NCI-H69 (cell line): ENCODE measurements around the gene THAP8.
A peak's percentile ranks its signal among the peaks of the same experiment; 100 is the strongest.

Experiments used
- DNase-seq: peaks from one replicate; lab custom pipeline; 2025; lab: John Stamatoyannopoulos, UW

THAP8 gene, protein sequence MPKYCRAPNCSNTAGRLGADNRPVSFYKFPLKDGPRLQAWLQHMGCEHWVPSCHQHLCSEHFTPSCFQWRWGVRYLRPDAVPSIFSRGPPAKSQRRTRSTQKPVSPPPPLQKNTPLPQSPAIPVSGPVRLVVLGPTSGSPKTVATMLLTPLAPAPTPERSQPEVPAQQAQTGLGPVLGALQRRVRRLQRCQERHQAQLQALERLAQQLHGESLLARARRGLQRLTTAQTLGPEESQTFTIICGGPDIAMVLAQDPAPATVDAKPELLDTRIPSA

DNA sequence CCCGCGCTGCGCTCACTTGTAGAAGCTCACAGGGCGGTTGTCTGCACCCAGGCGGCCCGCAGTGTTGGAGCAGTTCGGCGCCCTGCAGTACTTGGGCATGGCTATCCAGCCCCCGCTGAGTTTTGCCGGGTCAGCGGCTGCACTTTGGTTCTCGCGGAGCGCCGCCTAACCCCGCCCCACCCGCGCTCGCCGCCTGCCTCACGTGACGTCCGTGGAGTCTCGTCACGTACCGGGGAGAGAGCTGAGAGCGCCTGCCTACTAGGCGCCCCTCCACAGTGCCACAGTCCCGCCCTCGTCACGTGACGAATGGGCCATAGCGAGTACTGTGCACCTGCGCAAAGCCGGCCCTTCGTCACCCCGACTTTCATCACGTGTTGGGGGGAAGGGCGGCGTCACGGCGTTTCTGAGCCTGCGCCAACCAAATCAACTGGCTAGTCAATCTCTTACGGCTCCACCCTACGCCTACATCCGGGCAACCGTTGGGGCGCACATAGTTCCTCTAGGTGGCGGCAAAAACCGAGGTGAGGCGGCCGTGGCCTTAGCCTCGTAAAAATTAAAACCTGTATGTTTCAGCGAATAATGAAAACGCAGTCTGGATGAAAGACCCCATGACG lies at the start of gene THAP8:
Gene THAP8, minus strand, starts transcription at position 167 of the 614 bp plus-strand sequence. Its CDS starts 68 bp downstream, at position 99.
- peak; percentile 100 for DNase-seq

DNA sequence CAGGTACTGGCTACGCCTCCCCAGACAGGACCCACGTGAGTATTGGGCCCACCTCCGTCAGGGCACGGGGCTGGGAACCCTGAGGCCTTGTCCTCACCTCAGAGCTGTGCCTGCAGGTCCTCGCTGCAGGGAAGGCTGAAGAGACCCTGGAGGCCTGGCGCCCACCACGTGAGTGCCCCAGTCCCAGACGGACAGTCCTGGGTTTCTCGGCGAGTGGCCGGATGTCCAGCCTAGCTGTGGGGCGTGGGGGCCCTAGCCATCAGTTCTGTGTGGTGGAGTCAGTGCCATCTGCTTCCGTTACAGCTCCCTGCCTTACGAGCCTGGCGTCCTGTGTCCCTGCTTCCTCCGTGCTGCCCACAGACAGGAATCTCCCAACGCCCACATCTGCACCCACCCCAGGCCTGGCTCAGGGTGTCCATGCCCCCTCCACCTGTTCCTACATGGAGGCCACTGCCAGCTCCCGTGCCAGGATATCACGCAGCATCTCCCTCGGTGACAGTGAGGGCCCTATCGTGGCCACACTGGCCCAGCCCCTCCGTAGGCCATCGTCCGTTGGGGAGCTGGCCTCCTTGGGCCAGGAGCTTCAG lies 49.0 kb upstream of the THAP8 start:
- DNase-seq, result no peak

DNA sequence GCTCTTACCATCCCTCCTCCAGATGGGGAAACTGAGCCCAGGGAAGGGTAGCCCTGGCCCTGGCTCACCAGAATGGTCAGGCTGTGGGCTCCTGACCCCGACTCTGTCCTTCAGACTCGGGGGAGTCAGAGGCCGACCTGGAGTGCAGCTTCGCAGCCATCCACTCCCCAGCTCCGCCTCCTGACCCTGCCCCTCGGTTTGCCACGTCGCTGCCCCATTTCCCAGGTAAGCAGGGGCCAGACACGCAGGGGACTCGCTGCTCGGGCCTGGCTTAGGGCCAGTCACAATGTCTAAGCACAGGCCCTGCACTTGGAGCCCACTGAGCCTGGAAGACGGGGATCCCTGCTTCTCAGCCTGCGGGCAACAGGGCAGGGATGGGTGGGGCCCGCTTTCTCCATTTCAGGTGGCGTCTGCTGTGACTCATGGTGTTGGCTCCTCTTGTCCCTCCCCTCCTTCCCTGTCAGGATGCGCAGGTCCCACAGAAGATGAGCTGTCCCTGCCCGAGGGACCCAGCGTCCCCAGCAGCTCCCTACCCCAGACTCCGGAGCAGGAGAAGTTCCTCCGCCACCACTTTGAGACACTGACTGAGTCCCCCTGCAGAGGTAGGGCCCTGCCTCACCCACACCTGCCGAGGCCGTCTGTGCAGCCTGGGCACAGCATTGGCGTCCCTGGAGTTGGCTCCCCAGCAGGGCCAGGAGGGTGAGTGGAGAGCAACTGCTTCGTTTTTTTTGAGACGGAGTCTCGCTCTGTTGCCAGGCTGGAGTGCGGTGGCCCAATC lies 47.7 kb upstream of the THAP8 start:
- DNase-seq, result no peak

DNA sequence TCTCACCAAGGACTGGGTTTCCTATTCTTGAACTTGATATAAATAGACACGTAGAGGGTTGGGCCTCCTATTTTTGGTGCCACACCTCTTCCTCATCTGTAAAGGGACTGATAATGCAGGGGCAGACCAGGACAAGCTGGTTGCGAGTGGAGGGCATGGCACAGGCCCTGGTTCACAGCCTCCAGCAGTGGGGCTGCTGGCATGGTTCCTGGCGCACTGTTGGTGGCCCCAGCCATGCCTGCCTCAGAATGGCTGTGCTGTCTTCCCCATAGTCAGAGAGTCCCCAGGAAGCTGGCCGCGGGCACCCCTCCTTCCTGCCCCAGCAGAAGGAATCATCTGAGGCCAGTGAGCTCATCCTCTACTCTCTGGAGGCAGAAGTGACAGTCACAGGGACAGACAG lies 46.4 kb upstream of the THAP8 start:
- DNase-seq, result no peak

DNA sequence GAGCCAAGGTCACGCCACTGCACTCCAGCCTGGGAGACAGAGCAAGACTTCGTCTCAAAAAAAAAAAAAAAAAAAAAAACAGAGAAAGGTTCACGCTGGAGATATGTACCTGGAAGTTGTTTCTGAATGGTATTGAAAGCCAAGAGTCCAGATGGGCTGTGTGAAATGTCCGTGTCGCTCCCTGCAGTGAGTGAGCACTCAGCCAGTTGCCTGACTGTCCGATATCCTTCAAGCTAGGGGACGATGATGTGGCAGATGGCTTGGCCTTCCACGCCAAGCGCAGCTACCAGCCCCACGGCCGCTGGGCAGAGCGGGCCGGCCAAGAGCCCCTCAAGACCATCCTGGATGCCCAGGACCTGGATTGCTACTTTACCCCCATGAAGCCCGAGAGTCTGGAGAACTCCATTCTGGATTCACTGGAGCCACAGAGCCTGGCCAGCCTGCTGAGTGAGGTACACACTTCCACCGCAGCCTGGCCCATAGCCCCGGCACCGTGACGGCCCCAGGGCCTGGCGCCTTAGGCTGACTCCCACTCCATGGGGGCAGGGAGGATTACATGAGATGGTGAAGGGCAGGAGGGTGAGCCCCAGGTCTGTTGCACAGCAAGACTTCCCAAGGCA lies 45.2 kb upstream of the THAP8 start:
- DNase-seq, result no peak

DNA sequence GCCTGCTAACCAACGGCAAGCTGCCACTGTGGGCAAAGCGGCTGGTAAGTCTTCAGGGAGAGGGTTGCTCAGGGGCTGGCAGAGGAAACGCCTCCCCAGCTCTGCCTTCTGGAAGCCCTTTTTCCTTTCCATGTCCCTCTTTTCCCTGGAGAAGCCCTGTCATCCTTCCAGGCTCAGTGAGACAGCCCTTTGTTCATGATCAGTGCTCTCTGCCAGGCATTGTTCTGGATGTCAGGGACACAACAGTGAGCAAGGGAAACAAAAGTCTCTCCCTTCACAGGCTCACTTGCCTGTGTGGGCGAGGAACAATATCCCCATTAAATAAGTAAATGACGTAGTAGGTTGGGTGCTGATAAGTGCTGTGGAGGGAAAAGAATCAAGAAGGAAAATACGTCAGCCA lies 43.0 kb upstream of the THAP8 start:
- no peak for DNase-seq

DNA sequence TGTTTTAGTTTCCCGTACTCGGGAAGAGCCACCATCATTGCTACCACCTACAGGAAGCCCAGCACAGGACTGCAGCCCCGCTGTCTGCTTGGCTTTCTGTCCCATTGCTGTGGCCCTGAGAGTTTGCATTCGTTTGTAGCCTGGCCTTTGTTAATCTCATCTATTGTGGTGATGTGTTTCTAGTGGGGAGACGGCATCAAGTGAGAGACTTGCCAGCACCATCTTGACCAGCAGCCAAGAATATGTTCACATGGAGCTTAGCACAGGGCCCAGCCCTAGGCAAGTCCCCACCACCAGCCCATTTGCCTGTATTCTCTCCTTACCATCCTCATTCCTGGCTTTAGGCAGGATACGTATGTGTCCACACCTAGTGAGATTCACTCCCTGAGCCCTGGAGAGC lies 39.6 kb upstream of the THAP8 start:
- no peak for DNase-seq

DNA sequence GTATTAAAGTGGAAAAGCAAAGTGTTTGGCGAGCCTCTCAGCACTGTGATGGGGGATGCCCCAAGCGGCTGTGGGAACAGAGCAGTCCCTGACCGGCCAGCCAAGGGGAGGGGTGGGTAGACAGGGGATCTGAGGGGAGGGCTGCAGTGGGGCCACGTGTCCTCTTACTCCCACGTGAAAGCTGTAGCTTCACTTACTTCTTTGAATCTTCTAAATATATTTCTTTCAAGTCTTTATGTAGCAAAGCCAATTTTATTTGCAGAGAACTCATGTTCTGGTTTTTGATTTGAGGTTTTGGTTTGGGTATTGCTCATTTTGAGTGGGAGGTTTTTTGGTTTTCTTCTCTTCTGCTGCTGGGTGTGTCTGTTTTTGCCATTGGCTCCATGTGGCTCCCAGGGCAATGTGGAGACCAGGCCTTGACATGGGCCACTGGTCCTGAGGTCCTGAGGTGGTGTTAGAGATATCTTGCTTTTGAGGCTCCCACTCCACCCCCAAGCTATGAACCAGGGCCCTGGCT lies 39.1 kb upstream of the THAP8 start:
- DNase-seq, result no peak

DNA sequence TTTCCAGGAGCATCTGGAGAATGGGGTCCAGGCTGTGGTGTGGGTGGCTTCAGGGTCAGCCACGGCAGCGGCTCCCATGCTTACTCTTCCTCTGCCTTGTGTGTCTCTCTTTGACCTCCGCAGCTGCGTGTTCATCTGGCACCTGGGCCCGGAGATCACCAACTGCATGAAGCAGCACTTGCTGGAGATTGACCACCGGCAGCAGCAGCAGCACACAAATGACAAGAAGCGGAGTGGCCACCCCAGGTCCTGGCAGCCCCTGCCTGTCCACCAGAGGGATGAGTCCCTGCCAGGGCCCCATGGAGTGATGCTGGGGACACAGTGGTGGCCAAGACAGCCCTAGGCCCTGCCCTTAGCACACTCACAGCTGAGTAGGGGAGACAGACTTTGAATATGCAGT lies 38.5 kb upstream of the THAP8 start:
- no peak for DNase-seq

DNA sequence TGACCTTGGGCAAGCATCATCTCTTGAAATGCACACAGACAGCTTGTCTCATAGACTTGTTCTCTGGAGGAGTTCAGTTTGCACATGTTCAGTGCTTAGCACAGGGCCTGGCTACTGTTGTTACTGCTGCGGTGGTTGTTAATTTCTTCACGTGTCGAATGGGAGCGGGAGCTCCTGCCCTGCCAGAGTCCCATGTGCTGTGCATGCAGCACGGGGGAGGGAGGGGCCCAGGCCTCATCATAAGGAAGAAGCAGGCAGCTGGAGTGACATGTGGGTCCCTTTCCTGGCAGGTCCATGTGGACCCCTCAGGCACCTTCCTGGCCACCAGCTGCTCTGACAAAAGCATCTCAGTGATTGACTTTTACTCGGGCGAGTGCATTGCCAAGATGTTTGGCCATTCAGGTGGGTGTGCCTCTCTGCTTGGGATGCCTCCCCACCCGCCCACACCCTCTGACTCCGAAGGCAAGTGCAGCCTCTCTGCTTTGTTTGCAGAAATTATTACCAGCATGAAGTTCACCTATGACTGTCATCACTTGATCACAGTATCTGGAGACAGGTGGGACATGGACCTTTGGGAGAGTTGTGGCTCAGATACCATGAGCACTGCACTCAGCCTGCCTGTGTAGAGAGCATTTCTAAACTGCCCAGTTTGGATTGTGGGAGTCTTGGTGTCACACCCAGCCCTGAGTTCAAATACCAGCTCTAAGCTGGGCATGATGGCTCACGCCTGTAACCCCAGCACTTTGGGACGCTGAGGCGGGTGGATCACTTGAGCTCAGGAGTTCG lies 37.0 kb upstream of the THAP8 start:
- no peak for DNase-seq

DNA sequence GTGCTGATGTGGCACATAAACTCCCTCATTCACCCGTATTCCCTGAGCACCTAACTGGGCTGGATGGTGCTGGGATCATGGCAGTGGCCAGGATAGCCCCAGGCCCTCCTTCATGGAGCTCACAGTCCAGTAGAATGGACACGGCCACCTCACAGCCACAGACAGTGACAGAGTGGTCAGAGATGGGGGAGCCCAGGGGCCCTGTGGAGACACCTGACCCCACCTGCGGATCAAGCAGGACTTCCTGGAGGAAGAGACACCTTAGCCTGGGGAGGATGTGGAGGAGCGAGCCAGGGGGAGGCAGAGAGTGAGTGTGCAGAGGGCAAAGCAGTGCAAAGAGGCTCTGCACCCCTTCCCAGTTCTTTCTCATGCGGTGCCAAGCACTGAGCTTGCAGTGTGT lies 35.8 kb upstream of the THAP8 start:
- no peak for DNase-seq

DNA sequence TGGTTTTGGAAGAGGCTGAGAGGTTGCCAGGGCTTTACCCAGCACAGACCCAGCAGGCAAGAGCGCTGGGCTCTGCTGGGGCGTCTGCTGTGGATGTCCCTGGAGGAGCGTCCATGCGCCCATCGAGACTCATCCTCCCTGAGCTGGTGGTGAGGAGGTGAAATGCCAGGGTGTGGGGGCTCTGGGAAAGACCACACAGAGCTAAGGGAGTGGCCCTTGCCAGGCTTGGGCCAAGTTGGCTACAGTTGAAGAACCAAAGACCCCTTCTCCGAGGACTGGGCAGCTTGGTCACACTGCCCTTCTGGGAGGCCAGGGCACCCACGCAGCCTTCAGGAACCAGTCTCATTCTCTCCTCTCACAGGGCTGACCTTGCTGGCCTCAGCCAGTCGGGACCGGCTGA lies 32.2 kb upstream of the THAP8 start:
- no peak for DNase-seq

DNA sequence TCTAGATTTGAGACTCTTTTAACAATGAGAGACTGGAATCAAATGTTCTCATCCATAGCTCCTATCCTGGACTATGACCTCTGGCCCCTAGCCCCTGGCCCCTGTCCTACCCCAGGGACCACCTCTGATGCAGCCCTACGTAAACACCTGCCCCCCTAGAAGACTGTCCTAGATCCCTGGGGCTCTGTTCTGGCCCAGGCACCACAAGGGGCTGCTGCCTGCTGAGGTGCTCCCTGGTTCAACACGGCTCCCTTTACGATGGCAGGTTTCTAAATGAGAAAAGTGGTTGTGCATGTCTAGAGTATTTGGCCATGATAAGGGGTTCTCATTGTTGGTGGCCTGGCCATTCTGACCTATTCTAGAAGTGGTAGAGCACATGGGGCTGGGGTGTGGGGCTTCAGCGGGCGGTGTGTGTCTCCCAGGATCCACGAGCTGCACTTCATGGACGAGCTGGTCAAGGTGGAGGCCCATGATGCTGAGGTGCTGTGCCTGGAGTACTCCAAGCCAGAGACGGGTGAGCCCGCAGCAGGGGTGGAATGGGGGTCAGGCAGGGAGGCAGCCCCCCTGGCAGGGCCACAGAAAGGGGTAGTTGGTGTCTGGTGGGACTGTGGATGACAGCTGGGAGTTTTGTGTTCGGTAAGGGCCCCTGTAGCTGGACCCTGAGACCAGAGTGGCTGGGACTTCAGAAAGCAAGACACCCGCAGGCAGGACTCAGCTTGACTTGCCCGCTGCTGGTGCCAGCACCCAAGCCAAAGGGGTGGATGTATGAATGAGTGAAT lies 30.3 kb upstream of the THAP8 start:
- no peak for DNase-seq

DNA sequence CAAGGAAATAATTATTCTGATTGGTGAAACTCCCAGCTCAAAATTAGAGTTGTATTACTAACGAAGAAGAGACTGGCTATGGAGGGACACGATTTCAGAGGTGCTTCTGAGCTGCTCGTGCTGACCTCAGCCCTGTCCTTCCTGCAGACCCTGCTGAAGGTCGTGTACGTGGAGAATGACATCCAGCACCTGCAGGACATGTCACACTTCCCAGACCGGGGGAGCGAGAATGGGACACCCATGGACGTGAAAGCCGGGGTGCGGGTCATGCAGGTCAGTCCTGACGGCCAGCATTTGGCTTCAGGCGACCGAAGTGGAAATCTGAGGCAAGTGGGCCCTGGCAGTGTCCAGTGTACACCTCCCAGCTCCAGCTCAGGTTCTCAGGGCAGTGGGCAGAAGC lies 28.8 kb upstream of the THAP8 start:
- DNase-seq, result no peak

DNA sequence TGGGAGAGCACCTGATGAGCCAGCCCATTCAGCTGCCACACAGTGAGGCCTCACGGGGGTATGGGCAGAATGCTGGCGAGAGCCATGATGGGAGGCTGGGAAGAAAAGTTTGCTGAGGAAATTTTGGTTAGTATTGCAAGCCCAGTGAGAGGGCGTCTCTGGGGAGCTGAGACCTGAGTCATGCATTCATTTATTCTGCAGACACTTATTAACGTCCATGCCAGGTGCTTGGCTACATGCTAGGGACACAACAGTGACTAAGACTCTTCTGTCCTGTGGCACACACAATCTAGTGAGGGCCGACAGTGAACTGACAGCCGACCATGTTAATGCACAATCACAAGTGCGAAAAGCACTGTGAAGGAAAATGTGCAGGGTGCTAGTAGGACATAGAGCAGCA lies 27.8 kb upstream of the THAP8 start:
- no peak for DNase-seq

DNA sequence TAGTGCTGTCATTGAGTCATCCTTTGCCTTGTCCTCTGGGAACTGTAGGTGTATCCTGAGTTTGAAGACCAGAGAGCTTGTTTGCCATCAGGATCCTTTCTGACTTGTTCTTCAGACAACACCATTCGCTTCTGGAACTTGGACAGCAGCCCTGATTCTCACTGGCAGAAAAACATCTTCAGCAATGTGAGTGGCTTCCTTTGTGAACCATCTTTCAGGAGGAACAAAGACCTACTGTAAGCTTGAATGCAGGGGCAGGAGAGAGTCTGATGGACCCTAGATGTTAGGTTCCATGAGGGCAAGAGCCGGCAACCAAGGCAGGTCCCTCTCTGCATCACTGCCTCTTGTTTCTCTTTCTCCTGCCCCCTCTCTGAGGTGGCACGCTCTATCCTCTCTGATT lies 27.3 kb upstream of the THAP8 start:
- no peak for DNase-seq

DNA sequence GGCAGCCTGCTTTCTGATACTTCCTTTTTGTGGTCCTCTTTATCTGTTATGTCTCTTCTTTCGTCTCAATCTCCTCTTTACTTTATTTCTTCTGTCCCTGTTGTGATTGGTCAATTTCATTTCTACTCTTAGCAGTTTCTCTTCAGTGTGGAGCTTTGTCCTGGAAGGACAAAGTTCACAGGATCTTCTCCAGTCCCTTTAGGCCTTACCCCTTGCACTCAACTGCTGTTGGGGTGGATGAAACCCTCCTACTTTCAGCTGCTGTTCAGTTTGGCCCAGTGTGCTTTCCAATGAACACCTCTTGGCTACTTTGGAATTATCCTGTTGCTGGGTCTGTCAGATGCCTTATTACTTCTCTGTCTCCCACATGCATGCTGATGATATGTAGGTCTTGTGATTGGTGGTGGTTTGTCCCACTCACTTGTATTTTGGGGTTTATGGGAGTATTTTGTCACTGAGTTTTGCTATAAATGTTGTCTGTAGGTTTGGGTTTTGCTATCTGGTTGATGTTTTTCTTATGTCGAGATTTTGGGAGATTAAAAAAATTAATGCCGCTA lies 25.4 kb upstream of the THAP8 start:
- DNase-seq, result no peak

DNA sequence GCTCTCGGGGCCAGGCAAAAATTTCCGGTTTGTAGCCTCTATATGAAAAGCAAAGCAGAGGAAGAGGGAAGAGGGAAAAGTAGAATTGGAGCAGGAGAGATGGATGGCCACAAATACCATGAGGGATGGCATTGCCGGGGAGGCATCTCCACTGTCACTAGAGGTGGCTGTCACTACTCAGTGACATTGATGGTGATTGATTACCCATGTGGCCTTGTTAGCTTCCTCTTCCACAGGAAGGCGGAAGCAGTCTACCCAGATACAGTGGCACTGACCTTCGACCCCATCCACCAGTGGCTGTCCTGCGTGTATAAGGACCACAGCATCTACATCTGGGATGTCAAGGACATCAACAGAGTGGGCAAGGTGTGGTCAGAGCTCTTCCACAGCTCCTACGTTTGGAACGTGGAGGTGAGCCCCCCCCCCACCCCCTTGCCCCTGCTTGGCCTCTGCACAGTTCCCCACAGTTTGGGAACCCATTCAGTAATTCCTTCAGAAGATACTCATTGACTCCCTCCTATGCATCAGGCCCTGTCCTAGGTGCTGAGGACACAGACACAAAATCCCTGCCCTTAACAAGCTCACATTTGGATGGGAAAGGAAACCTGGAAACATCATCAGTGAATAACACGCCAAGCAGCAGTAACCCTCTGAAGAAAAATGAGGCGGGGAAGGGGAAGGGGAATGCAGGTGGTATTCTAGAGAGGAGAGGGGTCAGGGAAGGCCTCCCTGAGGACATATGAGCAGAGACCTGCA lies 19.2 kb upstream of the THAP8 start:
- DNase-seq, result no peak

DNA sequence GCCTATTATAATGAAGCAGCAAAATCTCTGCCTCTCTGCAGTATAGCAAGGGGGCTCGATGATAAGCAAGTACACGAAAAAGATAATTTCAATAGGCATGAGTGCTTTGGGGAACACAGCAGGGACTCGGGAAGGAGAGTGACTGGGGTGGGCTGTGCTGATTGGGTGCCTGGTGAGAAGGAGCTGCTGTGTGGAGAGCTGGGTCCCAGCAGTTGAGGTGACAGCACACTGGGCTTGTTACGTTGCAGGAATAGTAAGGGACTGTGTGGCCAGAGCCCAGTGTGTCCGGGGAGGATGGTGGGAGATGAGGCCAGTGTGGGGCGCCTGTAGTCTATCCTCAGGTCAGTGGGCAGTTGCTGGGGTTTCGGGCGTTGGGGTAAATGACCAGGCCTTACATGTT lies 18.0 kb upstream of the THAP8 start:
- no peak for DNase-seq
